Cerebellar nuclear complex (tissue), 1 donor: Measurements from ENCODE around the gene GREM1.

Experiments
- DNase-seq, 2 experiments: peaks; one replicate each; lab custom pipeline; 2025; lab: John Stamatoyannopoulos, UW

GREM1 gene

GRCh38 chr15:32730677-32731654, 13.2 kb downstream of the GREM1 start:
- no peak for DNase-seq

DNA sequence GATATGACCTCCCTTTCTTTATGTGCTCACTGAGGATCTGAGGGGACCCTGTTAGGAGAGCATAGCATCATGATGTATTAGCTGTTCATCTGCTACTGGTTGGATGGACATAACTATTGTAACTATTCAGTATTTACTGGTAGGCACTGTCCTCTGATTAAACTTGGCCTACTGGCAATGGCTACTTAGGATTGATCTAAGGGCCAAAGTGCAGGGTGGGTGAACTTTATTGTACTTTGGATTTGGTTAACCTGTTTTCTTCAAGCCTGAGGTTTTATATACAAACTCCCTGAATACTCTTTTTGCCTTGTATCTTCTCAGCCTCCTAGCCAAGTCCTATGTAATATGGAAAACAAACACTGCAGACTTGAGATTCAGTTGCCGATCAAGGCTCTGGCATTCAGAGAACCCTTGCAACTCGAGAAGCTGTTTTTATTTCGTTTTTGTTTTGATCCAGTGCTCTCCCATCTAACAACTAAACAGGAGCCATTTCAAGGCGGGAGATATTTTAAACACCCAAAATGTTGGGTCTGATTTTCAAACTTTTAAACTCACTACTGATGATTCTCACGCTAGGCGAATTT, 14.9 kb downstream of the GREM1 start:
- no peak for DNase-seq

- no peak for DNase-seq
Measured at GRCh38 chr15:32733281-32733680, 15.5 kb downstream of the GREM1 start.

DNA sequence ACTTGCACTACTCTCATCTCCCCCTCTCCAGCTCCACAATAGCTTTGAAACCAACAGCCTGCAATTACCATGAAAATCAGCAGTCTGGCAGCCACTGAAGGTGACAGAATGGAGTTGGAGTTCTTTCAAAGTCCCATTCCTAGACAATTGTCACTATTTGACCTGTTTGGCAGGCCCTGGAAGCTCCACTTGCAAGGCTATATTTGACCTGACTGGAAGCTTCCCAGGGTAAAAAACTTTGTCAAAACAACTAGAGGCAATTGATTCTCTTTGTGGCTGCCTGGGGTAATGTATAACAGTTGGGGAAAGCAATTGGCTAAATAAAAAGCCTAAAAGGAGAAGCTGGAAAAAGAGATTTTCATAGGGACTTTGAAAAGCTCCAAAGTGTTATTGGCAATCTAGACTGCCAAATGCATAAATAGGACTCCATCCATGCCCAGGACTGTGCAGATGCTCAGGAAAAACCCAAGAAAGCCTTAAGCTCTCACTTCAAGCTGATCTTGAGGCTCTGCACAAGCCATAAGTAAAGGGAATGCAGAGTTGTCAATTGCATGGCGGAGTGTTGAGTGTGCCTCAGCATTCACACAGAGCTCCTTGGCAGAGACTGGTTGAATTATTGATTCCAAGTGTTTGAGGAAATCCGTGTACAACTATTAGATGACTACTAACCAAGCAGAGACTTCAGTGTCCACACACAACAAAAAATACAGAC, 18.3 kb downstream of the GREM1 start:
- DNase-seq, result no peak

DNA sequence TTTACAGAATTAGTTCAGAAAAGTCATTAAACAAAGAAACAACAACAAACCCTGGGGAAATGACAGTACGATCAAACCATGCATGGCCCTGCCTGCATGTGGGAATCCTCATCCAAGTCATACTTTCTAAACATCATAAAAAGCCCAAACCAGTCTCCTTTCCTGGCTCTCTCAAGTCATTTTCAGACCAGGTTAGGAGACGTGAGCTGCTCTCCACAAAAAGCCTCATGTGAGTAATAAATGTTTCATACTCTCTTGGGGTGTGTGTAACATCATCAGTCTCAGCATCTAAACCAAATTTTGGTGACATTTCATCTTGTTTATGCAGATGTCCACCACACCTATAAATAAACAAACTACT, 18.9 kb downstream of the GREM1 start:
- DNase-seq, result no peak

DNA sequence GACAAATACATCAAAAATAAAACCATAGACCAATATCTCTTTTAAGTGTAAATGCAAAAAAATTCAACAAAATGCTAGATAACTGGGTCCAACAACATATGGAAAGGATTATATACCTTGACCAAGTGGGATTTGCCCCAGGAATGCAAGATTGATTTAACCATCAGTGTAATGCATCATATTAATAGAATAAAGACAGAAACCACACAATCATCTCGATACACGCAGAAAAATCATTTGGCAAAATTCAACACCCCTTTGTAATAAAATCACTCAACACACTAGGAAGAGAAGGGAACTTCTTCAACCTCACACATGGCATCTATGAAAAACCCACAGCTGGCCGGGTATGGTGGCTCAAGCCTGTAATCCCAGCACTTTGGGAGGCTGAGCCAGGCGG, 19.5 kb downstream of the GREM1 start:
- no peak for DNase-seq

DNA sequence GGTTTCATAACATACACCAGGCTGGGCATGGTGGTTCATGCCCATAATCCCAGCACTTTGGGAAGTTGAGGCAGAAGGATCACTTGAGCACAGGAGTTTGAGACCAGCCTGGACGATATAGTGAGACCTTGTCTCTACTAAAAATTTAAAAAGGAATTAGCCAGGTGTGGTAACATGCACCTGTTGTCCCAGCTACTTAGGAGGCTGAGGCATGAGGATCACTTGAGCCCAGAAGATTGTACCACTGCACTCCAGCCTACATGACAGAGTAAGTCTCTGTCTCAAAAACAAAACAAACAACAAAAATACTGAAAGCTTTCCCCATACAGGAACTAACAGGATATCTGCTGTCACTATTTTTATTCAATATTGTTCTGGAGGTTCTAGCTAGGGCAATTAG, 20.9 kb downstream of the GREM1 start:
- DNase-seq, result no peak

DNA sequence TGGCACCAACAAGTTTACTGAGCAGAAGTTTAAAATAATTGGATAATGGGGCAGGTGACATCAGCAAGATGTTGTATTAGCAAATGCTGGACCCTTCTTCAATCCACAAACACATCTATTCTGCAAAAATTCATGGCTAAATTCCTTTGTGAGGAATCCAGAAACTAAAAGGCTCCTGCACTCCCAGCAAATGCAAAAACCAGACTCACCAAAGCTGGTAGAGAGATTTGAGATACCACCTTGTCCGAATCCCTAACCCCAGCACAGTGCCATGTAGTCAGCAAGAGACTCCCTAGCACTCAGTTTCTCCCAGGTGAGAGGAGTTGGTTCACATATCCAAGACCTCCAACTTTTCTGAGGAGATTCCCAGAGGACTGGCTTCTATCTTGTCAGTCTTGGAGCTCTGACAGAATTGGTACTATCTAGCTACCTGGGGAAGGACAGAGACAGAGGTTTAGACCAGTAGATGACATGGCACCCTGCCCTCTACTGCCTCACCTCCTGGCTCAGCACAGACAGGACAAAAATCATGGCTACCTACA, 21.8 kb downstream of the GREM1 start:
- no peak for DNase-seq

DNA sequence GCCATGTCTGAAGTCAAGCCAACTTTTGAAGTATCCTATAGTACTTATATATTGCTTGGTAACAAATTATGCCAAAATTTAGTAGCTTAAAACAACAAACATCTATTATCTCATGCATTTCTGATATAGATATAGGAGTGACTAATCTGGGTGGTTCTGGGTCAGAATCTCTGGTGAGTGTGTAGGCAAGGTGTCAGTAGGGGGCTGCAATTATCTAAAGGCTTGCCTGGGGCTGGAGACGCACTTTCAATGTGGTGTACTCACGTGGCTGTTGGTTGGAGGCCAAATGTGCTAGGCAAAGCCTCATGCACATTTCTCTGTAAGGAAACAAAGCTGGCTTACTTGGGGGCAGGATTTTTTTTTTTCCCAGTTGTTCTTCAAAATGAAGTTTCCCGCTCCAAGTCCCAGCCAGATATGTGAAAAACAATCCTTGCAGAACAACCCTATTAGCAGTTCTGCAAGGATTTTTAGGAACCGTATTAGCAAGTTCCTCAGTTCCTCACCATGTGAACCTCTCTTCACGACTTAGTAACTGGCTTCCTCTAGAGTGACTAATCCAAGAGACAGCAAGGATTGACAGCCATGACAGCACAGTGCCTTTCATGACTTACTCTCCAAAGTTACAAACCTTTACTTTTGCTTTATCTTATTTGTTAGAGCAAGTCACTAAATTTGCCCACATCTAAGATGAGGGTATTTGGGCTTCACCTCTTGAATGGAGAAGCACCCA, 25.8 kb downstream of the GREM1 start:
- no peak for DNase-seq

DNA sequence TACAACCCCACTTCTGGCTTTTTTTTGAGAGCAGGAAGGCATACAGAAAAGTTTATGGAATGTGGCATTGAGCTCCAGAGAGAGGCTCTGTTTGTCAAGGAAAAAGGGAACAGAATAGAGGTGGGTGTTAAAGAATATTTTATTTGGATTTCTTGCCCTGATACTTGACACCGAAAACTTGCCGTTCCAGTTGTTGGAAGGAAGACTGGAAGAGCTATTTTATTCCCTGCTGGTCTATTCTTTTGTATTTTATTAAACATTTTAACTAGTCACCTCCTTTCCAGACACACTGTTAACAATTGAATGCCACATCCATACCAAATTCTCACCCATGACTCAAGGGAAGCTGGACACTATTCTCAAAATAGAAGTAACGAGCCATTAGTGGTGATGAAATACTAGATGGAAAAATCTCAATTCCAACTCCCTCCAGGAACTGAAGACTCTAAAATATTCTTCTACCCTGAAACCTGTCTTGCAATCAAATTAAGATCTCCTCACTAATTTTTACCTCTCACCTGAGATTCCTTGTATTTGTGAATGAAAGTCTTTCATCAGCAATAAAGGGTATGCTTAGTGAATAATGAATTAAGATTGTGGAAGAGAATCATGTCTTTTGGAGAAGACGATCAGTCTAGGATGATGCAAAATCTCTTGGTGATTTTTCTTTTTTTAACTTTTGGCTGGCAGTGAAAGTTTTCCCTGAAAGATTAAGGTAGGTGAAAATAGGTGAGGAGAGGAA, 28.5 kb downstream of the GREM1 start:
- DNase-seq, result no peak

- DNase-seq, result no peak
Measured at GRCh38 chr15:32747921-32748342, 30.1 kb downstream of the GREM1 start.

GRCh38 chr15:32750979-32751378, 33.2 kb downstream of the GREM1 start:
- no peak for DNase-seq

GRCh38 chr15:32757426-32757825, 39.6 kb downstream of the GREM1 start:
- DNase-seq, result no peak

DNA sequence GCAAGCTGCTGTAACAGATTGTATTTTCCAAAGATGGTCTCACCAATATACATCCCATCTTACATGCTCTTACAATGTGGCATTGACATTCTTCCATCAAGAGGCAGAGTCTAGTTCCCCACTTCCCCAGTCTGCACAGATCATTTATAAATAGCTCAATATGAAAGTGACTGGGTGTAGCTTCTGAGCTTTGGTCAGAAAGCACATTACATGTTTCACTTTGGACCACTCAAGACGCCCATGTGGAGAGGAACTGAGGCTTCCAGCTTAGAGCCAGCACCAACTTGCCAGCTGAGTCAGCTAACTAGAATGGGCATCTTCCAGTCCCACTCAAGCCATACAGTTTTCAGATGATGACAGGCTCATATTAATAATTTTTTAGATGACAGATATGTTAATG, 45.5 kb downstream of the GREM1 start:
- DNase-seq, result no peak

DNA sequence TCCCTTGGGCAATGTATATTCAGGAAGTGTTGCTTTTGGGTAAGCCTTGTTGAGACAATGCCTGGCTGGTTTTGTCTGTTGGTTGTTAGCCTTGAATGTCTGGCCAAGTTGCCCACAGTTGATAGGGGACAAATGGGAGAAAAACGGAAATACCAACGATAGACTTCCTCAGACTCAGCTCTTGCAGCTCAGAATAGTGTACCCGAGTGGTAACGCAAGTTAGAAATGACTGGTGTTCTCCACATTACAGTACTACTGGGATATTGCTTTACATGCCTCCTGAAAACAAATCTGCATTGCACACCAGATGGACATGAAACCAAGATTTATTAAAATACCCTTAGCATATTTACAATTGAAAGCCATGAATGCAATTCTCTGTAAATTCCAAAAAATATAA, 47.4 kb downstream of the GREM1 start:
- no peak for DNase-seq

GRCh38 chr15:32766101-32766500, 48.3 kb downstream of the GREM1 start:
- DNase-seq, result no peak

GRCh38 chr15:32767236-32767635, 49.4 kb downstream of the GREM1 start:
- no peak for DNase-seq

DNA sequence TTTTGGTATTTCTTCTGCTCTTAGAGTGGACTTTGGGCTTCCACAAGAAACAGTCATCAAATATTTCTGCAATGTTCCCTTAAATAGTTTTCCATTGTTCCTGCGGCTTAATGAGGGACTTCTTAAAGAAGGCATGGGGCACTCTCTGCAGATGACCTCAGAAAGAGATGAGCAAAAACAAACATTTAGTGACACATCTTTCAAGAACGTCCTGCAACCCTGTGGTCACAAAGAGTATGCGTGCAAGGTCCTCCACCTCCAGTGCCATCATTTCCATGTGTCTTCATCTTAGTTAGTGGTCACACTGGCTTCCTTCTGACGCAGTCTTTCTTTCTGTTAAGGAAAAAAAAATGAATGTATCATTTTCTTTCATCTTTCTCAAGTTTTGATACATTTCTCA, 56.2 kb downstream of the GREM1 start:
- DNase-seq, result no peak

GRCh38 chr15:32775103-32775502, 57.3 kb downstream of the GREM1 start:
- DNase-seq, result no peak

DNA sequence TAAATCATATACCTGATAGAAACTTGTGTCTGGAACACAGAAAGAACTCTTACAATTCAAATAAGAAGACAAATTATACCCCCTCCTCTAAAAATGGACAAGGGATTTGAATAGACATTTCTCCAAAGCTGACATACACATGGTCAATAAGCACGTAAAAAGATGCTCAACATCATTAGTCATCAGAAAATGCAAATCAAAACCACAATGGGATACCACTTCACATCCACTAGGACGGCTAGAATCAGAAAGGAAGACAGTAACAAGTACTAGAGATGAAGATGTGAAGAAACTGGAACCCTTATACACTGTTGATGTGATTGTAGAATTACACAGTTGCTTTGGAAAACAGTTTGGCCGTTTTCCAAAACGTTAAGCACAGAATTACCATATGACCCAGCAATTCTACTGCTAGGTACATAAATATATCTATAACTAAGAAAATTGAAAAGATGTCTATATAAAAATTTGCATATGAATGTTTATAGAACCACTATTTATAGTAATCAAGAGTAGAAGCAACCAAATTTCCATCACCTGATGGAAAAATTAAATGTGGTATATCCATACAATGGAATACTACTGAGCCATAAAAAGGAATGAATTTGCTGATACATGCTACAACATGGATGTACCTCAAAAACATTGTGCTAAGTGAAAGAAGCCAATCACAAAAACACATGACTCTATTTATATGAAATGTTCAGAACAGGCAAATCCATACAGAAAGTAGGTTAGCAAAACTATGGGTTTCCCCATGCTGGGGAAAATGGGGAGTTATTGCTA, 60.8 kb downstream of the GREM1 start:
- no peak for DNase-seq
